ENCODE data around the gene EPN3. TPM values are rescaled to one million over a fixed set of nuclear protein-coding genes. Genes with fewer than 3 reads are reported as not detected.

EPN3 gene
- total RNA-seq, 1 experiment from 2014 or later = 20.5 TPM

GRCh38 chr17:50585891-50586290 lies 53.4 kb downstream of the EPN3 start:
- ChIA-PET CTCF (interaction anchor here (0.5 kb wide), 1 partner anchor 74 kb away, joined by 3 read pairs; no protein-coding TSS in a partner anchor), POLR2A (ENCODE audit: unreplicated experiment) (no interaction called here)
- H3K4me2 ChIP-seq (ENCODE audit: low read length) = no peak overlapping the region
- H3K9me3 ChIP-seq (ENCODE audit: low read length) = no peaks in the 10 kb centered on the region
- no peak overlapping the region for H3K4me3 ChIP-seq (ENCODE audit: low read length)
- no peaks in the 10 kb centered on the region for H3K79me2 ChIP-seq (ENCODE audit: low read length)
- H3K27ac ChIP-seq (ENCODE audit: low read length) = no peak overlapping the region
- no peak overlapping the region for H2AFZ ChIP-seq (ENCODE audit: low read length)
- intact Hi-C loops (cut with micrococcal nuclease) = no loop called here
- no peaks in the 10 kb centered on the region; the same call in 1 of the 2 replicates for H3K27me3 ChIP-seq (ENCODE audit: low read length)
- H3K36me3 ChIP-seq (ENCODE audit: low read depth, low read length) = no peaks in the 10 kb centered on the region
- DNase-seq (no peak), ATAC-seq (no peak)
- TF ChIP-seq CTCF (conservative IDR thresholded peaks at IDR 0.05; ENCODE audit: low read depth, low read length) (no peak), EZH2 (IDR thresholded peaks at IDR 0.05; ENCODE audit: low read length, unreplicated experiment) (no peak), EZH2phosphoT487 (IDR thresholded peaks at IDR 0.05; ENCODE audit: borderline replicate concordance, low read length) (no peak)
- no peaks in the 10 kb centered on the region for H3F3A ChIP-seq (ENCODE audit: low read length, unreplicated experiment)
- no peaks in the 10 kb centered on the region for H4K20me1 ChIP-seq (ENCODE audit: low read length)
- H3K9me2 ChIP-seq (replicated peaks; ENCODE audit: low read length) = no peaks in the 10 kb centered on the region
- no peaks in the 10 kb centered on the region for H3K4me1 ChIP-seq (ENCODE audit: insufficient read depth, low read length)
- no TSS peak for BruUV-seq (replicated peaks)
- no peak overlapping the region for H3K9ac ChIP-seq (ENCODE audit: low read length)

- no TSS peak for BruUV-seq (replicated peaks)
- H3K9me3 ChIP-seq (ENCODE audit: low read length) = no peaks in the 10 kb centered on the region
Measured at GRCh38 chr17:50586421-50587247, 54.1 kb downstream of the EPN3 start.

More at GRCh38 chr17:50586421-50587247, 54.1 kb downstream of the EPN3 start:
- Histone ChIP-seq H3K79me2 (ENCODE audit: low read length) (no peaks in the 10 kb centered on the region), H2AFZ (ENCODE audit: low read length) (no peak overlapping the region), H3K9me2 (replicated peaks; ENCODE audit: low read length) (no peaks in the 10 kb centered on the region), H3K4me1 (ENCODE audit: insufficient read depth, low read length) (no peaks in the 10 kb centered on the region), H3K27ac (ENCODE audit: low read length) (no peak overlapping the region), H3K4me3 (ENCODE audit: low read length) (no peak overlapping the region), H4K20me1 (ENCODE audit: low read length) (no peaks in the 10 kb centered on the region), H3K27me3 (ENCODE audit: low read length) (no peaks in the 10 kb centered on the region; the same call in 1 of the 2 replicates), H3K9ac (ENCODE audit: low read length) (no peak overlapping the region), H3K36me3 (ENCODE audit: low read depth, low read length) (no peaks in the 10 kb centered on the region), H3F3A (ENCODE audit: low read length, unreplicated experiment) (no peaks in the 10 kb centered on the region), H3K4me2 (ENCODE audit: low read length) (no peak overlapping the region)
- intact Hi-C loops (cut with micrococcal nuclease) = no loop called here
- no peak for TF ChIP-seq EZH2 (IDR thresholded peaks at IDR 0.05; ENCODE audit: low read length, unreplicated experiment)
- TF ChIP-seq EZH2phosphoT487 (IDR thresholded peaks at IDR 0.05; ENCODE audit: borderline replicate concordance, low read length) = no peak
- TF ChIP-seq CTCF (conservative IDR thresholded peaks at IDR 0.05; ENCODE audit: low read depth, low read length) = no peak
- ATAC-seq = no peak
- CTCF ChIA-PET = no interaction called here
- DNase-seq = no peak
- POLR2A ChIA-PET (ENCODE audit: unreplicated experiment) = no interaction called here

All from PC-3 (cell line).